ENCODE results near the gene TRIM33. TPM values are rescaled to one million over a fixed set of nuclear protein-coding genes. Genes with fewer than 3 reads are reported as not detected.

Gene TRIM33
- total and polyA plus RNA-seq, 2 of the 13 experiments (the other 11 are each of a cell fraction or from before 2014, with no cell fraction given), result 35.5 to 42.2 TPM

- TF ChIP-seq THRA (CRISPR knock-in tag; IDR thresholded peaks at IDR 0.05; ENCODE audit: borderline replicate concordance) (no peak), HOMEZ (CRISPR knock-in tag; IDR thresholded peaks at IDR 0.05; ENCODE audit: low read depth) (peak; percentile 42; the same call in 1 of the 2 replicates), ARID4A (CRISPR knock-in tag; IDR thresholded peaks at IDR 0.05; ENCODE audit: borderline replicate concordance) (peak; percentile 67; the same call in 1 of the 2 replicates), ZNF790 (CRISPR knock-in tag; IDR thresholded peaks at IDR 0.05; ENCODE audit: borderline replicate concordance) (no peak), CHD2 (IDR thresholded peaks at IDR 0.05; ENCODE audit: low read depth, low read length) (0 out of 2 replicates have a peak, but pooled peaks have one; percentile 40), ZNF264 (CRISPR knock-in tag; IDR thresholded peaks at IDR 0.05) (0 out of 2 replicates have a peak, but pooled peaks have one; percentile 52), HNRNPL (IDR thresholded peaks at IDR 0.05; ENCODE audit: low read depth, low read length) (no peak), ZNF432 (CRISPR knock-in tag; IDR thresholded peaks at IDR 0.05; ENCODE audit: borderline replicate concordance) (no peak), ZFAT (CRISPR knock-in tag; conservative IDR thresholded peaks at IDR 0.05) (no peak), ZSCAN30 (CRISPR knock-in tag; IDR thresholded peaks at IDR 0.05) (no peak), STAT6 (CRISPR knock-in tag; IDR thresholded peaks at IDR 0.05; ENCODE audit: borderline replicate concordance) (0 out of 2 replicates have a peak, but pooled peaks have one; percentile 33), NONO (IDR thresholded peaks at IDR 0.05) (no peak), NONO (CRISPR knock-in tag; conservative IDR thresholded peaks at IDR 0.05) (peak; percentile 90), SSRP1 (CRISPR knock-in tag; IDR thresholded peaks at IDR 0.05) (0 out of 2 replicates have a peak, but pooled peaks have one; percentile 75), PITX1 (CRISPR knock-in tag; IDR thresholded peaks at IDR 0.05) (peak; percentile 65; the same call in 1 of the 2 replicates), HES4 (CRISPR knock-in tag; IDR thresholded peaks at IDR 0.05; ENCODE audit: borderline replicate concordance) (no peak), KAT8 (CRISPR knock-in tag; IDR thresholded peaks at IDR 0.05) (peak; percentile 75), SCMH1 (CRISPR knock-in tag; IDR thresholded peaks at IDR 0.05; ENCODE audit: borderline replicate concordance) (no peak), JUN (CRISPR knock-in tag; IDR thresholded peaks at IDR 0.05) (no peak), WIZ (CRISPR knock-in tag; IDR thresholded peaks at IDR 0.05) (no peak), ZNF83 (CRISPR knock-in tag; IDR thresholded peaks at IDR 0.05; ENCODE audit: borderline replicate concordance) (no peak)
Measured at GRCh38 chr1:114346480-114347029, 164.4 kb downstream of the TRIM33 start (continued).
